GM23338 (cell line): ENCODE data around the gene CHMP4B.

ENCODE experiments used
- CREB1 ChIP-seq: fragments of 250-450 bp; sonication (Bioruptor Pico); IDR thresholded peaks from 2 replicates; pipeline ENCODE4 v1.5.0; 2020; ENCODE audit warnings: low read depth, mild to moderate bottlenecking, moderate library complexity
- CTCF ChIP-seq, 2 experiments: fragments of 200-600 bp in 1 of 2; sonication (generic) in 1 of 2; conservative IDR thresholded peaks; 2 replicates each; pipeline versions ENCODE4 v1.5.1 to v1.6.1; 2016 to 2017; ENCODE audit warnings: antibody characterized with exemption in 2 of 2, low read depth in 2 of 2, mild to moderate bottlenecking in 2 of 2, moderate library complexity in 1 of 2
- EZH2 ChIP-seq: fragments of 200-600 bp; sonication (generic); IDR thresholded peaks from one replicate; pipeline ENCODE4 v1.8.0; 2017; ENCODE audit warnings: antibody characterized with exemption, mild to moderate bottlenecking, low read depth; ENCODE audit not compliant: unreplicated experiment
- EZH2phosphoT487 ChIP-seq: fragments of 200-600 bp; sonication (generic); IDR thresholded peaks from one replicate; pipeline ENCODE4 v1.8.1; 2018; ENCODE audit warnings: antibody characterized with exemption; ENCODE audit not compliant: unreplicated experiment
- JUNB ChIP-seq: IDR thresholded peaks from one replicate; pipeline ENCODE4 v1.6.1; 2016; ENCODE audit warnings: antibody characterized with exemption; ENCODE audit not compliant: unreplicated experiment
- NANOG ChIP-seq: IDR thresholded peaks from 2 replicates; pipeline ENCODE4 v1.6.1; 2016; ENCODE audit warnings: antibody characterized with exemption, borderline replicate concordance
- POLR2AphosphoS5 ChIP-seq: IDR thresholded peaks from 2 replicates; pipeline ENCODE4 v1.6.1; 2016; ENCODE audit warnings: antibody characterized with exemption, low read depth
- REST ChIP-seq: IDR thresholded peaks from one replicate; pipeline ENCODE4 v1.6.1; 2018; ENCODE audit warnings: antibody characterized with exemption; ENCODE audit not compliant: unreplicated experiment
- STAT1 ChIP-seq: IDR thresholded peaks from one replicate; pipeline ENCODE4 v1.6.1; 2016; ENCODE audit warnings: antibody characterized with exemption; ENCODE audit not compliant: unreplicated experiment
- ZNF114 ChIP-seq: fragments of 250-450 bp; sonication (Bioruptor Pico); IDR thresholded peaks from 2 replicates; pipeline ENCODE4 v1.5.0; 2020; ENCODE audit warnings: mild to moderate bottlenecking, moderate library complexity
- ZNF331 ChIP-seq: fragments of 250-450 bp; sonication (Bioruptor Pico); IDR thresholded peaks from 2 replicates; pipeline ENCODE4 v1.5.0; 2020; ENCODE audit warnings: low read depth, mild to moderate bottlenecking, moderate library complexity
- TF ChIP-seq, protein P1 (sequence below): IDR thresholded peaks from 2 replicates; pipeline ENCODE4 v1.6.1; 2016; ENCODE audit warnings: antibody characterized with exemption
- TF ChIP-seq, protein P2 (sequence below): fragments of 250-450 bp; sonication (Bioruptor Pico); IDR thresholded peaks from 2 replicates; pipeline ENCODE4 v1.5.0; 2020; ENCODE audit warnings: mild to moderate bottlenecking, moderate library complexity

DNA sequence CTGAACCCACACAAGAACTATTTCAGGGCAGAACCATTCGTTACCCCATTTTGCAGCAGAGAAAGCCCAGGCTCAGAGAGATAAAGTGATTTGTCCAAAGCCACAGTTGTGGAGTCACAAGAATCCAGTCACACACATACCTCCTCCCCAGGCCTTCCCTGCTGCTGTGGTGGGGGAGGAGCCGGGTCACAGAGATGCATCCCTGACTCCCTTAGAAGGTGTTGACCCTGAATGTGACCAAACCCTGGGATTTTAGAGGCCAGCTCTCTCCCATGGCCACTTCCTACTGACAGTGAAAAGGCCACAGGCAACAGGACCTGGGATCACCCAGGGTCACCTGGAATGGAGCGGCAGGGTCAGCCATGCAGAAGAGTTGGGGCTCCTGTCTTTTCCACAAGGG is 48.6 kb downstream of the CHMP4B start:
- TF ChIP-seq ZNF114 (CRISPR knock-in tag) (no peak), CTCF (conservative IDR thresholded peaks at IDR 0.05; ENCODE audit: low read depth in 2 of 2) (no peak), POLR2AphosphoS5 (no peak), JUNB (no peak), REST (no peak), EZH2 (no peak), EZH2phosphoT487 (no peak), NANOG (no peak), STAT1 (no peak), CREB1 (CRISPR knock-in tag) (no peak), ZNF331 (CRISPR knock-in tag) (no peak)
- TF ChIP-seq, protein P1, sequence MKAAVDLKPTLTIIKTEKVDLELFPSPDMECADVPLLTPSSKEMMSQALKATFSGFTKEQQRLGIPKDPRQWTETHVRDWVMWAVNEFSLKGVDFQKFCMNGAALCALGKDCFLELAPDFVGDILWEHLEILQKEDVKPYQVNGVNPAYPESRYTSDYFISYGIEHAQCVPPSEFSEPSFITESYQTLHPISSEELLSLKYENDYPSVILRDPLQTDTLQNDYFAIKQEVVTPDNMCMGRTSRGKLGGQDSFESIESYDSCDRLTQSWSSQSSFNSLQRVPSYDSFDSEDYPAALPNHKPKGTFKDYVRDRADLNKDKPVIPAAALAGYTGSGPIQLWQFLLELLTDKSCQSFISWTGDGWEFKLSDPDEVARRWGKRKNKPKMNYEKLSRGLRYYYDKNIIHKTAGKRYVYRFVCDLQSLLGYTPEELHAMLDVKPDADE: no peak
- TF ChIP-seq, protein P2, sequence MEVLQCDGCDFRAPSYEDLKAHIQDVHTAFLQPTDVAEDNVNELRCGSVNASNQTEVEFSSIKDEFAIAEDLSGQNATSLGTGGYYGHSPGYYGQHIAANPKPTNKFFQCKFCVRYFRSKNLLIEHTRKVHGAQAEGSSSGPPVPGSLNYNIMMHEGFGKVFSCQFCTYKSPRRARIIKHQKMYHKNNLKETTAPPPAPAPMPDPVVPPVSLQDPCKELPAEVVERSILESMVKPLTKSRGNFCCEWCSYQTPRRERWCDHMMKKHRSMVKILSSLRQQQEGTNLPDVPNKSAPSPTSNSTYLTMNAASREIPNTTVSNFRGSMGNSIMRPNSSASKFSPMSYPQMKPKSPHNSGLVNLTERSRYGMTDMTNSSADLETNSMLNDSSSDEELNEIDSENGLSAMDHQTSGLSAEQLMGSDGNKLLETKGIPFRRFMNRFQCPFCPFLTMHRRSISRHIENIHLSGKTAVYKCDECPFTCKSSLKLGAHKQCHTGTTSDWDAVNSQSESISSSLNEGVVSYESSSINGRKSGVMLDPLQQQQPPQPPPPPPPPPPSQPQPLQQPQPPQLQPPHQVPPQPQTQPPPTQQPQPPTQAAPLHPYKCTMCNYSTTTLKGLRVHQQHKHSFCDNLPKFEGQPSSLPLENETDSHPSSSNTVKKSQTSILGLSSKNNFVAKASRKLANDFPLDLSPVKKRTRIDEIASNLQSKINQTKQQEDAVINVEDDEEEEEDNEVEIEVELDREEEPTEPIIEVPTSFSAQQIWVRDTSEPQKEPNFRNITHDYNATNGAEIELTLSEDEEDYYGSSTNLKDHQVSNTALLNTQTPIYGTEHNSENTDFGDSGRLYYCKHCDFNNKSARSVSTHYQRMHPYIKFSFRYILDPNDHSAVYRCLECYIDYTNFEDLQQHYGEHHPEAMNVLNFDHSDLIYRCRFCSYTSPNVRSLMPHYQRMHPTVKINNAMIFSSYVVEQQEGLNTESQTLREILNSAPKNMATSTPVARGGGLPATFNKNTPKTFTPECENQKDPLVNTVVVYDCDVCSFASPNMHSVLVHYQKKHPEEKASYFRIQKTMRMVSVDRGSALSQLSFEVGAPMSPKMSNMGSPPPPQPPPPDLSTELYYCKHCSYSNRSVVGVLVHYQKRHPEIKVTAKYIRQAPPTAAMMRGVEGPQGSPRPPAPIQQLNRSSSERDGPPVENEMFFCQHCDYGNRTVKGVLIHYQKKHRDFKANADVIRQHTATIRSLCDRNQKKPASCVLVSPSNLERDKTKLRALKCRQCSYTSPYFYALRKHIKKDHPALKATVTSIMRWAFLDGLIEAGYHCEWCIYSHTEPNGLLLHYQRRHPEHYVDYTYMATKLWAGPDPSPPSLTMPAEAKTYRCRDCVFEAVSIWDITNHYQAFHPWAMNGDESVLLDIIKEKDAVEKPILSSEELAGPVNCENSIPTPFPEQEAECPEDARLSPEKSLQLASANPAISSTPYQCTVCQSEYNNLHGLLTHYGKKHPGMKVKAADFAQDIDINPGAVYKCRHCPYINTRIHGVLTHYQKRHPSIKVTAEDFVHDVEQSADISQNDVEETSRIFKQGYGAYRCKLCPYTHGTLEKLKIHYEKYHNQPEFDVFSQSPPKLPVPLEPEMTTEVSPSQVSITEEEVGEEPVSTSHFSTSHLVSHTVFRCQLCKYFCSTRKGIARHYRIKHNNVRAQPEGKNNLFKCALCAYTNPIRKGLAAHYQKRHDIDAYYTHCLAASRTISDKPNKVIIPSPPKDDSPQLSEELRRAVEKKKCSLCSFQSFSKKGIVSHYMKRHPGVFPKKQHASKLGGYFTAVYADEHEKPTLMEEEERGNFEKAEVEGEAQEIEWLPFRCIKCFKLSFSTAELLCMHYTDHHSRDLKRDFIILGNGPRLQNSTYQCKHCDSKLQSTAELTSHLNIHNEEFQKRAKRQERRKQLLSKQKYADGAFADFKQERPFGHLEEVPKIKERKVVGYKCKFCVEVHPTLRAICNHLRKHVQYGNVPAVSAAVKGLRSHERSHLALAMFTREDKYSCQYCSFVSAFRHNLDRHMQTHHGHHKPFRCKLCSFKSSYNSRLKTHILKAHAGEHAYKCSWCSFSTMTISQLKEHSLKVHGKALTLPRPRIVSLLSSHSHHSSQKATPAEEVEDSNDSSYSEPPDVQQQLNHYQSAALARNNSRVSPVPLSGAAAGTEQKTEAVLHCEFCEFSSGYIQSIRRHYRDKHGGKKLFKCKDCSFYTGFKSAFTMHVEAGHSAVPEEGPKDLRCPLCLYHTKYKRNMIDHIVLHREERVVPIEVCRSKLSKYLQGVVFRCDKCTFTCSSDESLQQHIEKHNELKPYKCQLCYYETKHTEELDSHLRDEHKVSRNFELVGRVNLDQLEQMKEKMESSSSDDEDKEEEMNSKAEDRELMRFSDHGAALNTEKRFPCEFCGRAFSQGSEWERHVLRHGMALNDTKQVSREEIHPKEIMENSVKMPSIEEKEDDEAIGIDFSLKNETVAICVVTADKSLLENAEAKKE: no peak
